ENCODE data around the gene CGB8.

Gene CGB8

GRCh38 chr19:49010453-49010852, 38.5 kb downstream of the CGB8 start:
- Histone ChIP-seq H3K9ac (ENCODE audit: low read length in 5 of 5) (no peak overlapping the region), H3K27me3 (ENCODE audit: control insufficient read depth in 5 of 5, insufficient read depth in 4 of 5, low read length in 5 of 5) (no peaks in the 10 kb centered on the region), H3K36me3 (ENCODE audit: control insufficient read depth in 5 of 5, insufficient read depth in 5 of 5, low read length in 5 of 5) (peaks cover 3 to 82% (median 72%) of the 10 kb centered on the region in 5 donors), H3K4me1 (ENCODE audit: control insufficient read depth in 5 of 5, insufficient read depth in 5 of 5, low read length in 5 of 5) (no peaks in the 10 kb centered on the region), H3K27ac (ENCODE audit: low read depth, low read length) (no peak overlapping the region), H3K9me3 (ENCODE audit: control insufficient read depth in 5 of 5, low read length in 5 of 5) (no peaks in the 10 kb centered on the region), H3K4me3 (ENCODE audit: low read depth in 1 of 5, low read length in 5 of 5) (no peak overlapping the region)

DNA sequence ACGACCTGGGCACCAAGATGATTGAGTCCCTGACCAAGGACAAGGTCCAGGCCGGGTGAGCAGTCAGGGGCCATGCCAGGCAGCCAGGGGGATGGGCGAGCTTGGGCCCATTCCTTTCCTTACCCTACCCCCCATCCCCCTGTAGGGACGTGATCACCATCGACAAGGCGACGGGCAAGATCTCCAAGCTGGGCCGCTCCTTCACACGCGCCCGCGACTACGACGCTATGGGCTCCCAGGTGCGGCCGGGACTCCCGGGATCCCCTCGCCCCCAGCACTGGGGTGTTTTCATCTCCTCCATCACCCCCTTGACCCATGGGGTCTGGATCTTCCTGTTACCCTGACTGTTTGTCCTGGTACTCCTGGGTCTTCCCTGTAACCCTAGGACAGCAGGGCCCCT, 39.1 kb downstream of the CGB8 start:
- no peak overlapping the region for H3K9ac ChIP-seq (ENCODE audit: low read length in 5 of 5)
- H3K9me3 ChIP-seq (ENCODE audit: control insufficient read depth in 5 of 5, low read length in 5 of 5), result no peaks in the 10 kb centered on the region
- H3K4me1 ChIP-seq (ENCODE audit: control insufficient read depth in 5 of 5, insufficient read depth in 5 of 5, low read length in 5 of 5), result no peaks in the 10 kb centered on the region
- no peak overlapping the region for H3K4me3 ChIP-seq (ENCODE audit: low read depth in 1 of 5, low read length in 5 of 5)
- H3K27me3 ChIP-seq (ENCODE audit: control insufficient read depth in 5 of 5, insufficient read depth in 4 of 5, low read length in 5 of 5), result no peaks in the 10 kb centered on the region
- no peak overlapping the region for H3K27ac ChIP-seq (ENCODE audit: low read depth, low read length)
- H3K36me3 ChIP-seq (ENCODE audit: control insufficient read depth in 5 of 5, insufficient read depth in 5 of 5, low read length in 5 of 5), result peaks cover 3 to 82% (median 72%) of the 10 kb centered on the region in 5 donors

GRCh38 chr19:49006905-49007304, 42.0 kb downstream of the CGB8 start:
- no peak overlapping the region for H3K4me3 ChIP-seq (ENCODE audit: low read depth in 1 of 5, low read length in 5 of 5)
- no peaks in the 10 kb centered on the region for H3K27me3 ChIP-seq (ENCODE audit: control insufficient read depth in 5 of 5, insufficient read depth in 4 of 5, low read length in 5 of 5)
- H3K4me1 ChIP-seq (ENCODE audit: control insufficient read depth in 5 of 5, insufficient read depth in 5 of 5, low read length in 5 of 5), result no peaks in the 10 kb centered on the region
- H3K9me3 ChIP-seq (ENCODE audit: control insufficient read depth in 5 of 5, low read length in 5 of 5), result no peaks in the 10 kb centered on the region
- H3K36me3 ChIP-seq (ENCODE audit: control insufficient read depth in 5 of 5, insufficient read depth in 5 of 5, low read length in 5 of 5), result peaks cover 3 to 81% (median 66%) of the 10 kb centered on the region in 5 donors
- no peak overlapping the region for H3K9ac ChIP-seq (ENCODE audit: low read length in 5 of 5)
- H3K27ac ChIP-seq (ENCODE audit: low read depth, low read length), result no peak overlapping the region

DNA sequence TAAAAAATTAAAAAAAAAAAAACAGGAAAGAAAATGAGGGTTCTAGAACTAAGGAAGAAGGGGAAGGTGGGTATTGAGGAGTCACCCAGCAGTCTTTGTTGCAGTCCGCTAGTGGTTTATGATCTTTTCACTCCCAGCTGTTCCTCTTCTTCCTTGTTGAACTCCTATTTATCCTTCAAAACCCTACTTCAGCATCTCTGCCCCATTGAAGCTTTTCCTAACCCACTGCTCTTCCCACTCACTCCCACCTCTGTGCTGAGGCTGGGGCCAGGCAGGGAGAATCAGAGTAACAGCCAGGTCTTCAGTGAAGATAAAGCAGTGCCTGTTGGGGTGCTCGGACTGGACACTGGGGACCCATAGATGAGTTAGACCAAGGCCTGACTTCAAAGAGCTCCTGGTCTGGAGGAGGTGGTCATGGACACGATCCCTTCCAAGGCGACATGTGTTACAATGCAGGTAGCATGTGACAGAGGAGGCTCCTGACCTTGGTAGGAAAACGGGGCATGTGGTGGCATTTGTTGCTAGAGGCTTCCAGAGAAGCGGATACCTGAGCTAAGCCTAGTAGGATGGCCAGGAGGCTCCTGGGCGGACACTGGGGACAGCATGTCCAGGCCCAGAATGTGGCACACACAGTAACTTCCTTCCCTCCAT, 43.8 kb downstream of the CGB8 start:
- Histone ChIP-seq H3K4me1 (ENCODE audit: control insufficient read depth in 5 of 5, insufficient read depth in 5 of 5, low read length in 5 of 5) (no peaks in the 10 kb centered on the region), H3K9ac (ENCODE audit: low read length in 5 of 5) (no peak overlapping the region), H3K27me3 (ENCODE audit: control insufficient read depth in 5 of 5, insufficient read depth in 4 of 5, low read length in 5 of 5) (no peaks in the 10 kb centered on the region), H3K27ac (ENCODE audit: low read depth, low read length) (no peak overlapping the region), H3K36me3 (ENCODE audit: control insufficient read depth in 5 of 5, insufficient read depth in 5 of 5, low read length in 5 of 5) (peaks cover 3 to 63% (median 50%) of the 10 kb centered on the region in 5 donors), H3K9me3 (ENCODE audit: control insufficient read depth in 5 of 5, low read length in 5 of 5) (no peaks in the 10 kb centered on the region), H3K4me3 (ENCODE audit: low read depth in 1 of 5, low read length in 5 of 5) (no peak overlapping the region)

DNA sequence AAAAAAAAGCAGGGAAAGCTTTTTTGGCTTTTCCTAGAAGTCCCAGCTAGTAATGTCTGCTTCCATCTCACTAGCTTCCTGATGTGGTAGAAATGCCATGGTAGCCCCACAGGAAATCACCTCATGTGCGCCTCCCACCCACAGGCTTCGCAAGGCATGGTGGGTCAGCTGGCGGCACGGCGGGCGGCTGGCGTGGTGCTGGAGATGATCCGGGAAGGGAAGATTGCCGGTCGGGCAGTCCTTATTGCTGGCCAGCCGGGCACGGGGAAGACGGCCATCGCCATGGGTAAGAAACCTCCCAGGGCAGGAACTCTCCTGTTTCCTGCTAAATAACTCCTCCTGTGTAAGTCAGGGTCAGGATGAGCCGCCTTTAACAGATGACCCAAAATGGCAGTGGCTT, 44.8 kb downstream of the CGB8 start:
- Histone ChIP-seq H3K9me3 (ENCODE audit: control insufficient read depth in 5 of 5, low read length in 5 of 5) (no peaks in the 10 kb centered on the region), H3K27me3 (ENCODE audit: control insufficient read depth in 5 of 5, insufficient read depth in 4 of 5, low read length in 5 of 5) (no peaks in the 10 kb centered on the region), H3K36me3 (ENCODE audit: control insufficient read depth in 5 of 5, insufficient read depth in 5 of 5, low read length in 5 of 5) (peaks cover 3 to 59% (median 42%) of the 10 kb centered on the region in 5 donors), H3K9ac (ENCODE audit: low read length in 5 of 5) (no peak overlapping the region), H3K27ac (ENCODE audit: low read depth, low read length) (no peak overlapping the region), H3K4me1 (ENCODE audit: control insufficient read depth in 5 of 5, insufficient read depth in 5 of 5, low read length in 5 of 5) (no peaks in the 10 kb centered on the region), H3K4me3 (ENCODE audit: low read depth in 1 of 5, low read length in 5 of 5) (no peak overlapping the region)

GRCh38 chr19:48999481-49000325, 49.2 kb downstream of the CGB8 start:
- H3K4me1 ChIP-seq (ENCODE audit: control insufficient read depth in 5 of 5, insufficient read depth in 5 of 5, low read length in 5 of 5), result peaks cover 0 to 3% (median 0%) of the 10 kb centered on the region in 5 donors
- H3K27ac ChIP-seq (ENCODE audit: low read depth, low read length), result no peak overlapping the region
- no peaks in the 10 kb centered on the region for H3K9me3 ChIP-seq (ENCODE audit: control insufficient read depth in 5 of 5, low read length in 5 of 5)
- no peaks in the 10 kb centered on the region for H3K27me3 ChIP-seq (ENCODE audit: control insufficient read depth in 5 of 5, insufficient read depth in 4 of 5, low read length in 5 of 5)
- H3K4me3 ChIP-seq (ENCODE audit: low read depth in 1 of 5, low read length in 5 of 5), result no peak overlapping the region
- H3K9ac ChIP-seq (ENCODE audit: low read length in 5 of 5), result no peak overlapping the region
- H3K36me3 ChIP-seq (ENCODE audit: control insufficient read depth in 5 of 5, insufficient read depth in 5 of 5, low read length in 5 of 5), result peaks cover 0 to 29% (median 13%) of the 10 kb centered on the region in 5 donors

DNA sequence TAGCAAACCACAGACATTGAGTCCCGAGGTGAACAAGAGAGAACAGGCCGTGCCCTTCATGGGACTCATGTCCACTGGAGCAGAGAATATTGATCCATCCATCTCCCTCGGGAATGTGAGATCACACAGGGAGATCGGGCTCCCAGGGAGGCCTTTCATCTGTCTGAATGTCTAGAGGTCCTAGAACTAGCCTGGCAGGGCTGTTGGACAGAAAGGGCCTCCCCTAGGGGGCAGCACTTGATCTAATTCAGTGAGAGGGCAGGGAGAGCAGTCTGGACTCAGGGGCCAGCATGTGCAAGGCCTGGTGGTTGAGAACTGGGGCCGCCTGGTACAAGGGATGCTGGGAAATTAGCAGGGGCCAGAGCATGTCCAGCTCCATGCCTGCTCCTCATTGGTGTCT, 50.9 kb downstream of the CGB8 start:
- Histone ChIP-seq H3K27ac (ENCODE audit: low read depth, low read length) (no peak overlapping the region), H3K4me3 (ENCODE audit: low read depth in 1 of 5, low read length in 5 of 5) (no peak overlapping the region), H3K27me3 (ENCODE audit: control insufficient read depth in 5 of 5, insufficient read depth in 4 of 5, low read length in 5 of 5) (no peaks in the 10 kb centered on the region), H3K4me1 (ENCODE audit: control insufficient read depth in 5 of 5, insufficient read depth in 5 of 5, low read length in 5 of 5) (peaks cover 4 to 16% (median 9%) of the 10 kb centered on the region in 5 donors), H3K9ac (ENCODE audit: low read length in 5 of 5) (no peak overlapping the region), H3K36me3 (ENCODE audit: control insufficient read depth in 5 of 5, insufficient read depth in 5 of 5, low read length in 5 of 5) (peaks cover 0 to 12% (median under 1%) of the 10 kb centered on the region in 5 donors), H3K9me3 (ENCODE audit: control insufficient read depth in 5 of 5, low read length in 5 of 5) (no peaks in the 10 kb centered on the region)

Data from subcutaneous abdominal adipose tissue (tissue), 5 donors.